HG03139 (cell line): ENCODE measurements around the gene UGT1A4.

ENCODE experiments used
- ATAC-seq: cut with Tn5 transposase; IDR thresholded peaks from one replicate; pipeline ENCODE4 v1.9.1; 2021; ENCODE audit not compliant: unreplicated experiment

UGT1A4 gene

DNA sequence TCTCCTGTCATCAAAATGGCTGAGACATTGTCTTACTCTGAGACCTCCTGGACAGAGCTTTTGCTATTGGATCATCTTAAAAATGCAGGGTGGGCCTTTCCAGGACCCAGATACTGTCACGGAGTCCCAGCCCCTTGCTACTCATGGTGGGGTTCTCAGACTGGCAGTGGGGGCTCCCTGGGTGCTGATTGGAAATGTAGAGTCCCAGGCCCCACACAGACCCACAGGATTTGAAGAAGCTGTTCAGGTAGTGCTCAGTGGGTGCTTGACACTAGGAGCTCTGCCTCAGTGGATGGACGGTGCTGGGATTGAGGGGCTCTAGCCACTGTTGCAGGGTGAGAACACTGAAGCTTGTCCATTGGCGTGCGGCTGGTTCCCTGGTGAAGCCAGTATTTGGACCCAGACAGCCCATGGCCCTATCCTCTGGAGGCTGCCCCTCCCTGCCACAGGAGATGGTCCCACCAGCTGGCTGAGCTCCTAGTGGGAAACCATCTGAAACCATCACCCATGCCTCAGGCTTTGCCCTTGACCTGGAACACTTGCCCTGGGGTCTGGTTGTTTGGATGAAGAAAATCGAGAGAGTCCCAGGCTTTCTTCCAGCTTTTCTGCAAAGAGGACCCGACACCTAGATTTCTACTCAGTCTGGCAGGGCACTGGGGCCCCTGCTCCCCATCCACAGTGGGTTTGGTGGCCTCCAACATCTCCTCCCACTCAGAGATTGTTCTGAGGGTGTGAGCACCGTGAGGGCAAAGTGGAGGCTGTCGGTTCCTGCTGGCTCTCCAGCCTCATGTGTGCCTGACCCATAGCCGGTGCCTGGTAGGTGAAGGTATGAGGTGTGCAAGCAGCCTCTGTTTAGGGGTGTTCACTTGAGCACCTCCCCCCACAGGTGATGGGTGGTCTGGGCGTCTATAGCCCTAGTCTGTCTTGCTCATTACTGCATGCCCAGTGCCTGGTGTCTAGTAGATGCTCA is 89.7 kb downstream of the UGT1A4 start:
- ATAC-seq = no peak

DNA sequence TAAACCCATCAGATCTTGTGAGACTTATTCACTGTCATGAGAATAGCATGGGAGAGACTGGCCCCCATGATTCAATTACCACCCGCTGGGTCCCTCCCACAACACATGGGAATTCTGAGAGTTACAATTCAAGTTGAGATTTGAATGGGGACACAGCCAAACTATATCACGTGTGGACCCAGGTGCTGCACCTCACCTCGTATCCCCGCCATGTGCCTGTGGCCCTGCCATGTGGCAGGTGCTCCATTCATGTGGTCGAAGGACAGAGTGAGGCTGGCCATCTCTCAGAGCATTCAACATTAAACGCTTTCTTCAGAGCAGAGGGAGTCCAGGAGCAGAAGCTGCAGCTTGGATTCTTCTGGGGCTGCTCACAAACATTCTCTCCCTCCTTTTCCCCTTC is 91.8 kb downstream of the UGT1A4 start:
- ATAC-seq = no peak

DNA sequence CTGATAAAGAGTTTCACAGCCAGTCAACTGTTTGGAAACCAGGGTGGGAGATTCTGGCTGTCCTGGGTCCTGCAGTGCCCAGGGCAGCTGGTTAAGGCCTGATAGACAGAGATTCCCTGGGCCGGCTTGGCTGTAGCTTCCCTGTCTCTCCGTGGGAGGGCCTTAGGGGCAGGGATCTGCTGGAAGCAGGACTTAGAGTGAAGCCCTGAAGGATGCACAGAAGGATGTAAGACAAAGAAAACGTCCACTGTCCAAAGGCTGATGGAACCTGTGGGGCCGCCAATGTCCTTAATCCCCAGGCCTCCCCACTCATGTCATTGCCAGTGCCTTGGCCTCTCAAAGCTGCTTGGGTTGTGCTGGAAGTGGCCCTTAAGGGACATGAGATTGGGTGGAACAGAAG is 92.6 kb downstream of the UGT1A4 start:
- ATAC-seq = no peak

DNA sequence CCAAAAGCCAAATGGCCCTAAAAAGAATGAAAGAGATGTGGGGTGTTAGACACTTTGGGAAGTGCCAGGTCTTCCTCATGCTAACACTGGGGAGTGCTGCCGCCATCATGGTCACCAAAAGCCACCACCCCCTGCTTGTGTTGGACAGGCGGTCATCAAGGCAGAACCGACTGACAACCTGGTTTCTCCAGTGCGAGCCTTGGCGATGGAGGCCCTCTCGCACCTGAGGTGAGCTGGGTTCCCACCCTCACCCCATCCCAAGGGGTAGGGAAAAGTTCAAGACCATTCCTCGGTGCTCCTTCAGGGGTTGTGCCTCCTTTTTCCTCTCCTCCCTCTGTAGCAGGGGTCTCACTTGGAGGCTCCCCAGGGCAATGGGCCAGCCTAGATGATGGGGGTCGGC is 93.2 kb downstream of the UGT1A4 start:
- ATAC-seq = no peak

DNA sequence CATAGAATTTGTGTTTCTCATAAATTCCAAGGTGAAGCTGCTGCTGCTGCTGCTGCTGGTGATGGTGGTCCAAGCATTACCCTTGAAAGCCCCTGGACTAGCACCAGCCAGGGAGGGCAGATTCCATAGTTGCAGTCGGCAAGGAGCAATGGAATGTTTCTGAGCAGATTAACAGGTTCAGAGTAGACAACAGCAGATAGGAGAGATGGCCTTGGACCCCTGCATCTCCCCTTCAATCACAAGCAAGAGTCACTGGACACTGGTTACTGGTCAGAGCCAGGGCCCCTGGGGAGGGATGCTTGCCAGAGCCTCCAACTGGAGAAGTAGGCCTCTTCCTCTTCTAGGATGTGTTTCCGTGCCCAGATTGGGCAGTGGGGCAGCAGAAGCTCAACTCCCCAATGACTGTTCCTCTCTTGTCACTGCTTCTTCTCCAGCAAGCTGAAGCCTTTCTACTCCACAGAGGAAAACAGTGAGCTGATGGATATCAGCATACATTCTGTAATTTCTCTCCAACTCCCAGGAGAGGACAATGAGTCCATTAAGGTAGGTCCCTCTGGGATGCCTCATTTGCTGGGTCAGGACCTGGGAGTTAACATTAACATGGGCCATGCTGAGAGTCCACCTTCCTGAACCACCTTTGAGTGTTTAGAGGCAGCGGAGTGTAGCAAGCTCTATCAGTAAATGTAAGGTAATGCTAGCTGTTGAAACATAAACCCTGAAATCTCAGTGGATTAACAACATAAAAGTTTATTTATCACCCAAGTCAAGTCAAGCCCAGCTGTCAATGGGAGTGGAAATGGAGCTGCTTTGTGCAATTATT is 94.9 kb downstream of the UGT1A4 start:
- no peak for ATAC-seq

DNA sequence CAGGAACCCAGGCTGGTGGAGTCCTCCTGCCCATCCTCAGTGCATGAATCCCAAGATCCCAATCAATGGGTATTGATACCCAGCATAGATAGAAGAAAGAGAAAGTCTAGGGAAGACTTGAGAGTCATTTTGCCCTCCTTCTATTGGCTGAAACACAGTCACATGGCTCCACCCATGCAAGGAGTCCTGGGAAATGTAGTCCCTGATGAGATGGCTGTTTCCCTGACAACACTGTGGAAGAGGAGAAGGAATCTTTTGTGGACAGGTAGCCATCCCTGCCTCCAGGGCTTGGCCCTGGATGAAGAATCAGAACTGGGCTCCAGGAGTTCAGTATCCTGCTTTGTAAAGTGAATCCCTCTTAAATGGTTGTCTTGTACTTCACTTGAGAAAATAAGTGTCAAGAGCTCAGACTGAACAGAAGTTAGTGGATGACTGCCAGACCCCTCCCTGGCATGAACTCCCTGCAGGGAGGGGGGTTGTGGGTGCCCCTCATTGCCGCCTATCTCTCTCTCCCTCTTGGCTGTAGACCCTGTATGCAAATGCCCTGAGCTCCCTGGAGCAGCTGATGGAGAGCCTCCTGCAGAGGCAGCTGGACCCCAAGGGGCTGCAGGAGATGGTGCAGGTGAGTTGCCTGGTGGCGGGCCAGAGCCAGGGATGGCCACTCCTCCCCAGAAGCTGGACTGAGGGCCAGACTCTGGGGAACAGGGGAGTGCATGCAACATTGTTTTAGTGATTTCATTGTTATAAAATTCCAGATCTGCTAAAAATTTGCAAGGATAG is 95.7 kb downstream of the UGT1A4 start:
- no peak for ATAC-seq

DNA sequence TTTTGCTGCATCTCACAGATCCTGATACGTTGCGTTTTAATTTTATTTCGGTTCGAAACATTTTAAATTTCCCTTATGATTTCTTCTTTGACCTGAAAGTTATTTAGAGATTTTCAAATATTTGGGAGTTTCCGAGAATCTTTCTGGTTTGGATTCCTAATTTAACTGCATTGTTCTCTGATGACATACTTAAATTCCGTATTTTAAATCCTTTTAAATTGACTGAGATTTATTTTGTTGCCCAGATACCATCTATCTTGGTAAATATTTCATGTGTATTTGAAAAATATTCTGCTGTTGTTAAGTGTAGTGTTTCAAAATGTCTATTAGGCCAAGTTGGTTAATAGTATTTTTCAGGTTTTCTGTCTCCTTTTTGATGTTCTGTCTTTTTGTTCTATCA is 97.3 kb downstream of the UGT1A4 start:
- ATAC-seq = no peak

DNA sequence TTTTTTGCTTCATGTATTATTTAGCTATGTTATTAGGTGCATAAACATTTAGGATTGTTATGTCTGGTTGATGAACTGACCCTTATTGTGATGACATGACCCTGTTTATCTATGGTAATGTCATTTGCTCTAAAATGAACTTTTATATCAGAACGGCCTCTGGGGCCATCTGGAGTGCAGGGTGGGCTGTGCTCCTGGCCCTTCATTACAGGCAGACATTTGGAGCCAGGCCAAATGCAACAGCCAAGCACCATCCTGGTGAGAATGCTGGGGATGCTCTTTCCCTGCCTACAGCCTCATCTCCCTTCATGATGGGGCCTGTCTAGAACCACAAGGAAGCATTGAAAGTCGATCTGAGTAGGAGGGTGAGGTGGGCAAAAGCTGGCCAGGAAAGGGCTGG is 97.8 kb downstream of the UGT1A4 start:
- ATAC-seq = no peak

DNA sequence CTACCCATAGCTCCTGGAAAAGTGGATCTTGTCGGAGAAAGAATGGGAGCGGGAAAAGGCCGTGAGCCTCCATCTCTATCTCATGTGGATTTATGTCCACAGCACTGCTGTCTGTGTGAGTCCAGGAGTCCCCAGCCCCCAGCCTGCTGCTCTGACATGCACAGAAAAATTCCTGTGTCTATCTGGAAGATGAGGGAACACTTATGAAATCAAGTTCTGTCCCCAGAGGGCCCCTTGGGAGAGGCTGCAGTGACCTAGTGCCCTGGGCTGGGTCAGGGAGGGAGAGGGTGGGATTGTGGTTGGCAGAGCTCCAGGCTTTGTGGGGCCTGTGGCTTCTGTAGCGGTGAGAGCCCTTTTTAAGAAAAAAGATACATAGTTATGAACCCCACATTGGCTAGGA is 98.2 kb downstream of the UGT1A4 start:
- ATAC-seq = no peak

DNA sequence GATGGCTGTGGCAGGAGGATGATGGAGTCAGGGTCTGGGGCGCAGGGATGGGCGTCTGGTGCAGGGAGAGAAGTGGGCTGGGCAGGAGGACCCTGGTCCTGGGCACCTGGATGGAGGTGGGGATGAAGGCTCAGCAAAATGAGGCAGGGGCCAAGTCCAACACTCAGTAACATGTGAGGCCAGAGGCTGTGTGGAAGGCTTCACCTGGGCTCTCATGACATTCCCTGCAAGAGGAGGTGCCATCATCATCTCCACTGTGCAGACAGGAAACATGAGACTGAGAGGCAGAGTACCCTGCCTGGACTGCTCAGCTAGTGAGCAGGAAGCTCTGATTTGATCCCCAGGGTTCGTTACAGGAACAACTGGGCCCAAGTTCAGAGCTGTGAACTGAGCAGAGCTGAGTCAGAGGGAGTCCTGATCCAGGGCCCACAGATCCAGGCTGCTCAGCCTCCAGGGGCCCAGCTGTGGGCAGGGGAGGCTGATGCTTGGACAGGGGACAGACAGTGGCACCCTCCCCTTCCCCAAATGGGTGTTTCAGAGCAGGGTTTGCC is 98.9 kb downstream of the UGT1A4 start:
- no peak for ATAC-seq

DNA sequence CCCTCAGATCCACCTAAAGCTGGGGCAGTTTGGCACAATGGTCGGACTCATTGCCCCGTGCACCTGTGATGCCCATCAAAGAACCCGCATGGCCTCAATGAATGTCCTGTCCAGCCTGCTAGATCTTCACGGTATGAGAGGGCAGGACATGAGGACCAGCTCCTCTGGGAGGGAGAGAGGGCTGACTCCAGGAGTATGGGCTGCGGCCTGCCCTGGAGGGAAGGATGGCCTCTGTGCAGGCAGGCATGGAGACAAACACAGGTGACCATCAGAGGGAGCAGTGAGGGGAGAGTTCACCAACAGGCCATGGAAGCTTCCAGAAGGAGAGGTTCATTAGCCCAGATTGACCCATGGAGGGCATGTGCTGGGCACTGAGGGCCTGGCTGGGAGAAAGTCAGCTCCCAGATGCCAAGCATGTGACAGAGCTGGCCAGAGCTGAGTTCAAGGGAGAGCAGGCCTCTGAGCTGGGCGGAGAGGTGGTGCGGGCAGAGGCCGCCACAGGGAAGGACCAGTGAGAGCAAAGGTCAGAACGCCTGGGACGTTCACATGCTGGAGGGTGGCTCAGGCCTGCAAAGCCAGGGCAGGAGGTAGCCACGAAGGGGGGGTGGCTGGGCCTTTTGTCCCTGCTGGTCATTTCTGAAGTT is 99.6 kb downstream of the UGT1A4 start:
- no peak for ATAC-seq

DNA sequence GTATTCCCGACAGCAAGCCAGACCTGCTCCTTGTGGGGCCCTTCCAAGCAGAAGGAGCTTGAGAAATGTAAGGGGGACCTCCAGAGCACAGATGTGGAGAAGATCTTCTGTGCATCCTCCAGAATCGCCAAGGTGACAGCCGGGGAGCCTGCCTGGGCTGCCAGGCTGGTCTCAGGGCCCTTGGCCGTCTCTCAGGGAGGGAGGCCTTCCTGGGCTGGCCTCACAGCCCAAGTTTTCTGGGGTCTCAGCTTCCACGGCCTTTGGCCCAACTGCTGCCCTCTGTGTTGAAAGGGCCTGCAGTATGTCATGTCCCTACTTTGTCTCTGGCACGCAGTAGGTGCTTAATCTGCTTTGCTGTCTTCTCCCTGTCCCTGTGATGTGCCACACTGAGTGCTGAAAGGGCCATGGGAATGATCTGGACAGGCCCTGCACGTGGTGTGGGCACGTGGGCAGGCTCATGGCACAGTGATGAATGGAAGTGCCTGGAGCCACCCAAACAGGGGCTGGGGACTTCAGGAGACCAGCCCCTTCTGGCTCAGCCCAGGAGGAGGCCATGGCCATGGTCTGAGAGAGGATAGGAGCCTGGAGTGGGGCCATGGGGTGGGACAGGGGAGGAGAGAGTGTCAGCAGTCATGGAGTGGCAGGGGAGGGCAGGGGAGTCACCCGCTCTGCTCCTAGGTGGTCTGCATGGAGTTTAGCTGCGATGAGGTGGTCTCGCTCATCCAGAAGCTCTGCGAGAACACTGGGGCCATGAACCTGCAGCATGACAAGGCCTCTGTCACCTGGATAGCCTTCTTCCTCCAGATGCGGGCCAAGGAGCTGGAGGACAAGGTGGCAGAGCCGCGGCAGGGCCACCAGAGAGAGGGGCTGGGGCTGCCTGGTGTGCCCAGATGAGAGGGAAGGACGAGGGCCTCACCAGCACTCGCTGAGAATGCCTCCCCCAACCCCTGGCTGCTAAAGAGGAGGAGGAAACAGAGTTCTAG is 100.4 kb downstream of the UGT1A4 start:
- ATAC-seq = no peak

DNA sequence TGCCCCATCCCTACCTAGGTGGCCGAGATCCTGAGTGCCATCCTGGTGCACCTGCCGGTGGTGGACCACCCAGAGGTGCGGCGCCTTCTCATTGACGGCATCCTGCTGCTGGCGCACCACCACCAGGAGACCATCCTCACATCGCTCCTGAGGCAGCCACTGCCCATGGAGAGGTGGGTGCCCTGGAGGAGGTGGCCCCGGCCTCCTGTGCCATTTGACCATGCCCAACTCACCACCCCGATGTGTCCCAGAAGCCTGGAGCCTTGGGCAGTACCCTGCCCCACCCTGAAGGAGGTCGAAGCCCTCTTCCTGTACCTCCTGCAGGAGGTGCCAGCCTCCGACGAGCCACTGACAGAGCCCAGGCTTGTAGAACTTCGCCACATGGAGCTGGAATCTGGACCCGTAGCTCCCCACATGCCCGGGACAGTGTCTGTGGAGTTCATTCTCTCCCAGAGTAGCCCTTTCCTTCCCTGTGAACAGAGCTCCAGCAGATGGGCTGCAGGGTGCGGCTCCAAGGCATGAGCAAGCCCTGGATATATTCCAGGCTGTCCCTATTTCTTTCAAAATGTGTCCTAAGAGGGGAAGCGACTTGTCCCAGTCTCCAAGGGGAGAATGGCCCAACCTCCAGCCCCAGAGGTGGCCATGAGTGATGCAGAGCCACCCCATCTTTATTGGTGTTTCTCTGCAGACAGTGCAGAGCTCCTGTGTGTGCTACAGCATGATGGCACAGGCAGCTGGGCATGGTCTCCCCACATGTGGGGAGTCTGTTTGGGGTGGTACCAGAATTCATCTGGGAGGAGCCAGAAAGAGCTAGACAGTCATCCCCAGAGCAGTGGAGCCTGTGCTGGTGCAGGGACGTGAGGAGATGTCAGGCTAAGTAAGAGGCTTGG is 101.6 kb downstream of the UGT1A4 start:
- no peak for ATAC-seq

DNA sequence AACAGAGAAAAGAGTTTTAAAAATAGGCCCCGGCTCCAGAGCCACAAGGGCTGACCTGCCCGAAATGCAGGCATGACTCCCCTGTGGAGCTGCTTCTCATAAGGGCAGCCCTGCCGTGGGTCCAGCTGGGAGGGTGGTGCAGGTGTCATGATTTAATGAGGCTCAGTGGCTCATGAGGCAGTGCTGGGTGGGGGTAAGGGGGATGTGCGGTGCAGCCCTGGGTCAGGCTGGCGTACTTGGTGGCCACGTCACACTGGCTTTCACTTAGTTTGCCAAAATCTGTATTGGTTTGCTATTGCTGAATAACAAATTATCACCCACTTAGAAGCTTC is 102.2 kb downstream of the UGT1A4 start:
- ATAC-seq = no peak

DNA sequence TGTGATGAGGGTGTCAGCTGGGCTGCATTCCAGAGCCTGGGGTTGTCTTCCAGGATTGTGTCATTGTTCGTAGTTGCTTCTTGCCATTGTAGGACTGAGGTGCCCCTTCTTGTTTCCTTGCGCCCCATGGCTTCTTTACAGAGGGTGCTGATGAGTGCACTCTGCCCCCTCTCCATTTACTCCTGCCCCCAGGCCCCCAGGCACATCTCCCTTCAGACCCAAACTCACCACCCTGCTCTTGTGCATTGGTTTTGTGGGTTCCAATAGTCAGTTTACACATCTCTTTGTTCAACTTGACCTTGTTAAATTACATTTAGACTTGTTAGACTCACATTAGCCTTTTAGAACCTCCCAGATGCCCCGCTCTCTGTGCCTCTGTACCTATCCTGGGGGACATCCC is 102.7 kb downstream of the UGT1A4 start:
- no peak for ATAC-seq

DNA sequence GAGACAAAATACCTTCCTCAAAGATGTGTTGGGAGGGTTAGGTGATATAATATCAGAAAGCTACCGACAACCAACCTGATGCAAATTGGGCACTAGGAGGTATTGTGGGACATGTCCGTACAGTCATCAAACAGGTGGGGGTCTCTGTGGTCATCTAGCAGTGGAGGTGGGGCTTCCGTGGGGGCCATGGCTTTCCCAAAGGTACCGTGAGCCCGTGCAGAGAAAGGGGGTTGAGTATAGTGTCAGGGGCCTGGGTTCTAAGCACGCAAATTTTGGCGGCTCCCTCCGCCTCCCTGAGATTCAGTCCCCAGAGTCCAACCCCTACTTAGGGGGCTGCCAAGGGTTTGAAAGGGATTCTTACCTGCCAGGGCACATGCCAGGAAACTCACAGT is 103.2 kb downstream of the UGT1A4 start:
- no peak for ATAC-seq

DNA sequence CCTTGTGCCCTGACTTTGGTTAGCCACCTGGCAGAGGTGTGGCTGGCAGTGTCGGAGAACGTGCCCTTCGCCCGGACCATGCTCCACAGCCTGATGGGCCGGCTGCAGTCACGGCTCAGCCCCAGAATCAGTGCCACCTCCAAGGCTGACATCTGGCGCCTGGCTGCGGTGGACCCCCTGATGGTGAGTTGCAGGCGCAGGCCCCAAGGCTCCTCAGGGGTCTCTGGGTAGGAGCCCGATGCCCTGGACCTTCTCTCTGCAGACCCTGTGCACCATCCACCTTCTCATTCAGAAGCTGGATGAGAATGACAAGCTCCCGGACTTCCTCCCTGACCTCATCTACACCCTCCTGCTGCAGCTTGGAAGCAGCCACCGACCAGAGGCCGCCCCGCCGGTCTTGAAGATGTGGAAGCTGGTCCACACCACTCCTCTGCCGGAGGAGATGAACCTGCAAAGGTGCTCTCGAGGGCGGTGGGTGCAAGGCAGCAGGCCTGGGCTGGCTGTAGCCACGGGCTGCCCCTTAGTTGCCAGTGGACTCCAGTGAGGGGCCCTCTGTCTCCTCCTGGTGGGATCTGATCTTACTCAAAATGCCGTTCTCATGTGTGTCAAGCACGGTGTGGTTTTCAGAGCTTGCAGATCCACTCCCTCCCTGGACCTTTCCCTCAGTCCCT is 103.7 kb downstream of the UGT1A4 start:
- ATAC-seq = no peak
